SU-DHL-6 (cell line): ENCODE results near the gene MAPK13.

Experiments used
- EZH2phosphoT487 ChIP-seq: fragments of 200-600 bp; sonication (generic), shearing (Covaris generic); conservative IDR thresholded peaks from 2 replicates; pipeline ENCODE4 v1.6.1; 2018; ENCODE audit warnings: mild to moderate bottlenecking, antibody characterized with exemption, low read length, moderate library complexity, mixed read lengths
- TF ChIP-seq, protein P1 (sequence below): fragments of 200-600 bp; sonication (generic); IDR thresholded peaks from one replicate; pipeline ENCODE4 v1.5.1; 2017; ENCODE audit warnings: antibody characterized with exemption, mild to moderate bottlenecking, low read length, moderate library complexity; ENCODE audit not compliant: insufficient read depth, poor library complexity, severe bottlenecking

DNA sequence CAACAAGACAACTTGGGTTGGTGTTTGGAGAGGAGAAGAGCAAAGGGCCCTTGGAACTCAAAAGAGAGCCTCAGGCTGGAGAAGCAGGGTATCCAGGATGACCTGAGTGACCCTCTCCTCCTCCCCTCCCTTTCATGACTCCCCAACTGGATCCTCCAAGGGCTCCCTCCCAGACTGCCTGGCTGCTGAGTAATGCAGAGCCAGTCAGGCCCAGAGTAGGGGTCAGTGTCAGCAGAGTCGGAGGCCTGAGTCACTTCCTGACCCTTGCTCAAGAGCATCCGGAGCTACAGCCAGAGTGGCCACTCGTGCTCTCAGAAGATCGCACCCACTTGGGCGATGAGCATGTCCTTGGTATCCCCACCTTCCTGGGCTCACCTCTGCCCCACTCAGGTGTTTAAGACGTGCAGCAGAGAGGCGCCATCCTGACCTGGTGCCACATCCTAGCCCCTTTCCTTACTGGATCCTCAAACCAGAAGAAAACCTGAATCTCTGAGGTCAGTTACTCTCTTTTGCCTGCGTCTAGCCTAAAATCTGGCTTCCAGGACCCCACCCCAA, 2.8 kb upstream of the MAPK13 start:
- TF ChIP-seq, protein P1, sequence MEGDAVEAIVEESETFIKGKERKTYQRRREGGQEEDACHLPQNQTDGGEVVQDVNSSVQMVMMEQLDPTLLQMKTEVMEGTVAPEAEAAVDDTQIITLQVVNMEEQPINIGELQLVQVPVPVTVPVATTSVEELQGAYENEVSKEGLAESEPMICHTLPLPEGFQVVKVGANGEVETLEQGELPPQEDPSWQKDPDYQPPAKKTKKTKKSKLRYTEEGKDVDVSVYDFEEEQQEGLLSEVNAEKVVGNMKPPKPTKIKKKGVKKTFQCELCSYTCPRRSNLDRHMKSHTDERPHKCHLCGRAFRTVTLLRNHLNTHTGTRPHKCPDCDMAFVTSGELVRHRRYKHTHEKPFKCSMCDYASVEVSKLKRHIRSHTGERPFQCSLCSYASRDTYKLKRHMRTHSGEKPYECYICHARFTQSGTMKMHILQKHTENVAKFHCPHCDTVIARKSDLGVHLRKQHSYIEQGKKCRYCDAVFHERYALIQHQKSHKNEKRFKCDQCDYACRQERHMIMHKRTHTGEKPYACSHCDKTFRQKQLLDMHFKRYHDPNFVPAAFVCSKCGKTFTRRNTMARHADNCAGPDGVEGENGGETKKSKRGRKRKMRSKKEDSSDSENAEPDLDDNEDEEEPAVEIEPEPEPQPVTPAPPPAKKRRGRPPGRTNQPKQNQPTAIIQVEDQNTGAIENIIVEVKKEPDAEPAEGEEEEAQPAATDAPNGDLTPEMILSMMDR: no peak
- TF ChIP-seq EZH2phosphoT487: no peak
